Stimulated activated CD8-positive, alpha-beta memory T cell treated with anti-CD3 and anti-CD28 coated beads, Interleukin-12 subunit alpha, Interleukin-12 subunit beta, amount 100 ng/mL, for 24 hours (primary cell): ENCODE results near the gene SORBS2.
"Not testable (repeated sequence)": the region's sequence is repeated elsewhere in the genome, so short reads cannot be mapped to it uniquely, and the experiment has no call there.

ENCODE experiments used
- DNase-seq: peaks from one replicate; pipeline ENCODE4 v3.0.0-alpha.2; 2020; ENCODE audit errors: extremely low read depth

Gene SORBS2

DNA sequence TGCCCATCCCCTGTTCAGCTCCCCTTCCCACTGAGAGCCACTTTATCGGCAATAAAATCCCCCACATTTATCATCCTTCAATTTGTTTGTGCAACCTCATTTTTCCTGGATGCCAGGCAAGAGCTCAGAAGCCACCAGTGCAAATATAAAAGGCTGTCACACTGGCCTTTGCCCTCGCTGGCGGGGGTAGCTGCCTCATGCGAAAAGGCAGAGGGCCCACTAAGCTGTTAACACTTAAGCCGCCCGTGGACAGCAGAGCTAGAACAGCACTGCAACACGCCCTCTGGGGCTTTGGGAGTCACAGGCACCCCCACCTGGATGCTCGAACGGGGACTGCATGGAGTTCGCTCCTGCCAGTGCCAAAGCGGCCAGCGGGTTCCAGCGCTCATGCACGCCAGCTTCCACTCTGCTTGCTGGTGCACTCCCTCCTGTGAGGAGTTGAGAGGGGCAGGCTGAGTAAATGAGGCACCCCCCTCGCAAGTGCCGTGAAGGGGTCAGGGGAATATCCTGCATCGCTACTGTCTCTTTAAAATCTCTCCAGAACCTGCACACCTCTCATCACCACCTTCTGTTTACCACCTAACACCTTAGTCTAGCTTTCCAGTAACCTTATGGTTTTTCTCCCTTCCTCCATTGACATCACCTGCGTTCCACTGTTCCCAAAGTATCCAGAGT is 99.5 kb downstream of the SORBS2 start:
- DNase-seq = no peak

DNA sequence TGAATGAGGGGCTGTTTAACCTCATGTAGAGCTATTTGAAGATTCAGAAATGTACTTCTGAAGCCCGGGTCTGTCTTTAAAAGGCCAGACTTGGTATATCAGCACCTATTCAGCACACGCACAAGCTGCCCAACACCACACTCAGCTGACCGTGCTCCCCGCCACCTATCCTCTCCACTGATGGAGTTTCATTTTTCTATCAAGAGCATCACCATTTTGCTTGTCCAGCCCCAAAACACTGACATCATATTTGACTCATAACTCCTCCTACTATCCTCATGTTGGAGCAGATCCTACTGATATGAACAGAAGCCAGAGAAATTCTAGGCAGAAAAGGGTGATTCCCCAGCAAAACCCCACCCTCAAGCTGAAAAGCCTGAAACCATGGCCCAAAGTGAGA is 100.3 kb downstream of the SORBS2 start:
- DNase-seq = no peak

GRCh38 chr4:185710487-185710995 is 101.5 kb downstream of the SORBS2 start:
- DNase-seq = no peak

DNA sequence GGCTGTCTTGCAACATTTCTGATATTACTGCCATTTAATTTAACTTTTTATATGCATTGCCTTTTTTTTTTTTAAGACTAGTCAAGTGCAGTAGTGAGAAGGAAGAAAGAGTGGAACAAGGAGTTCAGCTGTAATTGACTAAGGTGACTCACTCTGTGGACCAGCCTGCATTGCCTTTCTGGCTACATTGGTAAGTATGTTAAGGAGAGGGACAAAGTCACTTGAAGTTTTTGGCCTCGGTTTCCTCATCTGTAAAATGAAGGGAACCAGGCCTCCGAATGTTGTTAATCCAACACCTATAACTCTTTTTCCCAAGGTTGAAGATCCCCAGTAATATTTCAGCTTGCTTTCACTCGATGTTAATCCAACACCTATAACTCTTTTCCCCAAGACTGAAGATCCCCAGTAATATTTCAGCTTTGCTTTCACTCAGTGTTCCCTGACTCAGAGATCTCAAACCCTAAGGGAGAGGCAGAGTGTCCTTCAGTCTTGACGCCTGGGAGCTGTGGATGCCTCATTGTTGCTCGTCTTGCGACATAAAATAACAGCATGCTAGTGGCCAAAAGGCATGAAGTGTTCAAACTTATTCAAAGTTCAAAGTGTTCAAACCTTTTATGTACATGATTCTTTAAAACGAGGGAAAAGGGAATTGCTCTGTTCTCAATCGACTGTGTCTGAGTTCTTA is 102.0 kb downstream of the SORBS2 start:
- no peak for DNase-seq

DNA sequence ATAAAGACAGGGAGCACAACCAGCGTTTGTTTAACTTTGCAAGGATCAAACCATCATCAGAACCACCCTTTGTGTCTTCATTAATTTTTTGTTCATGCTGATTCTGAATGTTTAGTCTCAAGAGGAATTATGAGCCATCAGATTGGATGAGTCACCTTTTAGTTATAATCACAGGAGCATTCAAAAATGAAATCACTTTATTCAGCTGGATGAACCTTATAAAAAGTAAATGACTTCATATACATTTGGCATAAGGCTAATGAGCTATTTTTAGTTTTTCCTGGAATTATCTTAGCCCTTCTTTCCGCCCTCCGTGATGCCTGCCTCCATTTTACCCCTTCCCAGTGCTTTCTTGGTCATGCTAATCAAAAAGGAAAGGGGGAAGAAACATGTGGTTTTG is 103.6 kb downstream of the SORBS2 start:
- no peak for DNase-seq

- DNase-seq = not testable (repeated sequence)
Observed at GRCh38 chr4:185707622-185708021, 104.4 kb downstream of the SORBS2 start.

DNA sequence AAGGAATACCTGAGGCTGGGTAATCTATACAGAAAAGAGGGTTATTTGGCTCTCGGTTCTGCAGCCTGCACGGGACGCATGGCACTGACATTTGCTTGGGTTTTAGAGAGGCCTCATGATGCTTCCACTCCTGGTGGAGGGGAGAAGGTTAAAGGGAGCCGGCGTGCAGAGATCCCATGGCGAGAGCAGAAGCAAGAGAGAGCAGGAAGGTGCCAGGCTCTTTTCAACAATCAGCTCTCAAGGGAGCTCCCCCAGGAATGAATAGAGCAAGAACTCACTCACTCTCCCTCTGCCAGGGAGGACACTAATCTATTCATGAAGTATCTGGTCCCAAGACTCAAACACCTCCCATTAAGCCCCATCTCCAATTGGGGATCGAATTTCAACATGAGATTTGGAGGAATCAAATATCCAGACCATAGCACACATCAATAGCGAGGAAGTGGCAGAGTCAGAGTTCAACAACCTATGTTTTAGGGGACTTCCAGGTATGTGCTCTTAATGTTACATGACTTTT is 109.8 kb downstream of the SORBS2 start:
- DNase-seq = no peak

GRCh38 chr4:185700630-185701029 is 111.4 kb downstream of the SORBS2 start:
- no peak for DNase-seq

- DNase-seq = no peak
Observed at GRCh38 chr4:185700048-185700447, 111.9 kb downstream of the SORBS2 start.

- no peak for DNase-seq
Observed at GRCh38 chr4:185697488-185697887, 114.5 kb downstream of the SORBS2 start.

GRCh38 chr4:185695743-185696142 is 116.3 kb downstream of the SORBS2 start:
- no peak for DNase-seq

- no peak for DNase-seq
Observed at GRCh38 chr4:185693548-185694215, 118.3 kb downstream of the SORBS2 start.

DNA sequence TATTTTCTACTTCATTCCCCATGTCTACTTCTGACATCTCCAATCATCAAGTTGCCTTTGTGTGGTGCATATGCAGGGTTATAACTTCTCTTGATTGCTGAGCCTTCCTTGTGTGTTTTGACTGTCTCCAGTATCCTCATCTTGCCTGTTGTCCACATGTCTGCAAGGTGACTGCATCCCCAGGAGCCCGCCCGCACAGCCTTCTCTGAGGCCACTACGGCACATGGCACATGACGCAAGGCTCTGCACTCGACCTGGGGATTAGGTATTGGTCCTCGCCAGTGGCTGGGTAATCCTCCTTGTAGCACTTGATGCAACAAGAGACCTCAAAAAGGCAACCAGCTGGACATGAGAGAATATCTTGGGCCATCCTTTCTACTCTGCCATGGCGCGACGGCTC is 122.6 kb downstream of the SORBS2 start:
- DNase-seq = no peak

DNA sequence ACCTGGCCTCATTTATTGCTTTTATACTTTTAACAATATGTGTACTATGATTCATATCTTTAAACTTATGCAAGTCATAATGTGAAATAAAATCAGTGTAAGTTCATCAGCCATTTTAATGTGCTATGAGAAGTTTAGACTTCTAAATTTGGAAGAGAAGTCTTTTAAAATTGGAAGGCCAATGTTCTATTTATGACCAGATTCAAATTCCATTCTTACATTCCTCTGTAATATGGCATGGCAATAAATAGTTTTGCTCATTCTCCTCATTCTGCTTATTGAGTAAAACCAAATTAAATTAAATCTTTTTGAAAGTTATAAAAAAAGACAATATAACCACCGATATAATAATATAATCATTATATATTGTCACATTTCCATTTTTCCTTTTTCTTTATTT is 126.2 kb downstream of the SORBS2 start:
- no peak for DNase-seq

DNA sequence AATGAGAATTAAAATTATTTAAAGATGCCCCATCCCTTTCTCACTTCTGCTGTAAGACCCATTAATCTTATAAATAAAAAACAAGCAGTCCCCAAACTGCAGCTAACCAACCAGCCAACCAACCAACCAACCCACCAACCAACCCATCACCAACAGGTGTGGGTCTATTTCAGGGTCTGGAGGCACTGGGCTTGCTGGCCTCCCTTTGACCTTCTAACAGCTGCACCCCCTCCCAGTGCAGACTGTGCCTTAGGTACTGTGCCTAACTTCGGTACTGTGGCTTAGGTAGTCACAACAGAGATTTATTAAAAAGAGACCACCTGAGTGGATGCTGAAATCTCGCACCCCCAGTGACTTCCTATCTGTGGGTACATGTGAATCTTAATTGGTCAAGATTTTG is 128.1 kb downstream of the SORBS2 start:
- DNase-seq = no peak

GRCh38 chr4:185683222-185683621 is 128.8 kb downstream of the SORBS2 start:
- DNase-seq = no peak

DNA sequence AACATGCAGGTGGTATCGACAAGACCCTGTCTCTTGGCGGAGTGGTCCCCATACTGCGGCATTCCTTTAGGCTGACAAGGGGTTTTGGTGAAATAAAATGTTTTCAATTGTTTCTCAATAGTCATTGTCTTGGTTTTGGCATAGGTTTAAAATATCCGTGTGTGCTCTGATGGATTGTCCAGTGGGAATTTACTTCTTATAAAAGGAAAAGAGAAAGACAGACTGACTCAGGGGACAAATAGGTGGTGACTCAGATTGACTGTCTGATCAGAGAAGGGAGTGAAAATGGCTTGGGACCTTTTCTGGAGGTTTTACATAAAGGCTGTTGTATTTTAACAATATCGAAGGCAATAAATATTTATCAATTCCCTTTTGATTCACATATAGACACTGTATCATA is 129.8 kb downstream of the SORBS2 start:
- DNase-seq = no peak

DNA sequence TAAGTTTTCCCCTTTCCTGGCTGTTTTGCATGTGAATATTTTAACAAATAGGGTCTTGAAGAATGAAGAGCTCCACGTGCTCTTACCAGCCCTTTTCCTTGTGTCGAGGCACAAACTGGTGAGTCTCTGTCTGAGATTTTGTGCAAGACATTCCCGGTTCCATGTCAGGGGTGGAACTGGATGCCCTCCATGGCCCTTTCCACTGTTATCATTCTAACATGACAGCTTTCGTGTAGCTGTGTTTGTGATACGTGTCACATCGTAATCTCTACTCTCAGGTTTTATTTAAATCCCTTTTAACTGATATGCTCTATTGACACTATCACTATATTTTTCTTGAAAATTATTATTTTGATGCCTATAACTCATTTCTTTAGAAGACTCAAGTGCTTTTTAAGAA is 130.4 kb downstream of the SORBS2 start:
- DNase-seq = no peak

DNA sequence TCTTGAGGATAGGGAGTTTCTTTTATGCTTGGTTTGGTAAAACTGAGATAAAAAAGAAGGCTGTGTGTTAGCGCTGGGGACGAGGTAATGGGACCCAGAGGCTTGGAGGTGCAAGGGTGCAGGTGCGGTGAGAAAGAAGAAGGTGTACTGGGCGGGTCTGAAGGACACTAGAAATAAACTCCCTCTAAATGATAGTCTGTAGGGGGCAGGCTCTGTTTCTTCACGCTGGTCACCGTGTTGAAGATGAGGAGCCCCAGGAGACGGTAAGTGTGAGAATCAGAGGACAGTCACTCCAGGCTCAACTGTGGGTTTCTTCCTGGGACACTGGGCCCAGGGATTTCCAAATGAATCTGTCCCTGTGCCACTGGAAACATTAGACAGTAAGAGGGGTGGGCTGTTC is 131.4 kb downstream of the SORBS2 start:
- no peak for DNase-seq

- DNase-seq = no peak
Observed at GRCh38 chr4:185679523-185679922, 132.5 kb downstream of the SORBS2 start.

GRCh38 chr4:185677637-185678314 is 134.2 kb downstream of the SORBS2 start:
- no peak for DNase-seq

GRCh38 chr4:185672618-185673017 is 139.4 kb downstream of the SORBS2 start:
- no peak for DNase-seq
